H1 (cell line): ENCODE measurements around the gene CCDC127. TPM values are rescaled to one million over a fixed set of nuclear protein-coding genes. Genes with fewer than 3 reads are reported as not detected.

ENCODE experiments used
- CTCF ChIA-PET: fragments of 300-600 bp; sonication (Branson Sonifier 250); formaldehyde crosslinking; loops from one replicate; lab custom pipeline; 2021; ENCODE audit not compliant: partially characterized antibody; lab: Charles Lee
- POLR2A ChIA-PET: fragments of 300-600 bp; sonication (Branson Sonifier 250); formaldehyde crosslinking; loops from one replicate; lab custom pipeline; 2021; ENCODE audit warnings: inconsistent platforms; ENCODE audit not compliant: partially characterized antibody; lab: Charles Lee
- DNase-seq, 2 experiments: peaks; one replicate each; pipeline versions ENCODE4 v3.0.0 to v3.0.0-alpha.2; 2010 to 2022; ENCODE audit warnings: low spot score in 2 of 2, low read depth in 1 of 2, mixed read lengths in 1 of 2
- FAIRE-seq: peaks from 2 replicates; lab custom pipeline; 2011; peaks lifted over from hg19 to GRCh38; lab: Jason Lieb, UNC
- H2AFZ ChIP-seq: 2 replicates; pipeline ENCODE4 v1.8.1; 2012; ENCODE audit warnings: low read length, inconsistent platforms
- H2AK5ac ChIP-seq: 2 replicates; pipeline ENCODE4 v1.6.1; 2013; ENCODE audit warnings: low read depth, low read length
- H2BK120ac ChIP-seq: replicated peaks from 2 replicates; pipeline ENCODE3; 2013; ENCODE audit warnings: low read depth, low read length, inconsistent platforms
- H2BK12ac ChIP-seq: 2 replicates; pipeline ENCODE4 v1.6.1; 2013; ENCODE audit warnings: low read depth, low read length
- H2BK15ac ChIP-seq: 2 replicates; pipeline ENCODE4 v1.6.1; 2013; ENCODE audit warnings: low read length
- H2BK20ac ChIP-seq: 2 replicates; pipeline ENCODE4 v1.6.1; 2013; ENCODE audit warnings: low read length
- H2BK5ac ChIP-seq: 2 replicates; pipeline ENCODE4 v1.6.1; 2013; ENCODE audit warnings: low read depth, low read length
- H3K14ac ChIP-seq: 2 replicates; pipeline ENCODE4 v1.6.1; 2013; ENCODE audit warnings: inconsistent platforms; ENCODE audit not compliant: insufficient read length
- H3K18ac ChIP-seq: 2 replicates; pipeline ENCODE4 v1.6.1; 2013; ENCODE audit warnings: low read length; ENCODE audit errors: extremely low read depth
- H3K23ac ChIP-seq: 2 replicates; pipeline ENCODE4 v1.6.1; 2013; ENCODE audit warnings: inconsistent platforms; ENCODE audit not compliant: insufficient read length
- H3K23me2 ChIP-seq: 2 replicates; pipeline ENCODE4 v1.6.1; 2013; ENCODE audit warnings: low read depth, low read length
- H3K27ac ChIP-seq: 2 replicates; pipeline ENCODE4 v1.6.1; 2011; ENCODE audit warnings: low read depth, low read length, inconsistent platforms
- H3K27me3 ChIP-seq, 4 experiments: replicated peaks in 1 of 4; 1 replicate in 1 of 4; 2 replicates in 3 of 4; pipeline versions ENCODE4 v1.6.1 to v1.8.1; 2011 to 2013; ENCODE audit warnings: low read length in 3 of 4, mild to moderate bottlenecking in 3 of 4, inconsistent platforms in 2 of 4, mixed read lengths in 2 of 4, moderate library complexity in 1 of 4; ENCODE audit not compliant: control insufficient read depth in 3 of 4, insufficient read depth in 3 of 4; ENCODE audit errors: extremely low read depth in 1 of 4
- H3K36me3 ChIP-seq, 4 experiments: 2 replicates each; pipeline versions ENCODE4 v1.6.1 to v1.8.1; 2011 to 2013; ENCODE audit warnings: mild to moderate bottlenecking in 4 of 4, low read length in 3 of 4, moderate library complexity in 2 of 4, control low read depth in 1 of 4, inconsistent platforms in 1 of 4; ENCODE audit not compliant: insufficient read depth in 4 of 4, control insufficient read depth in 2 of 4
- H3K4ac ChIP-seq: replicated peaks from 2 replicates; pipeline ENCODE3; 2013; ENCODE audit warnings: low read length, low read depth, mixed read lengths, inconsistent platforms; ENCODE audit not compliant: insufficient read length
- H3K4me1 ChIP-seq, 4 experiments: replicated peaks in 1 of 4; 1 replicate in 1 of 4; 2 replicates in 3 of 4; pipeline versions ENCODE4 v1.6.1 to v1.8.1; 2011 to 2013; ENCODE audit warnings: low read length in 3 of 4, inconsistent platforms in 2 of 4, mixed read lengths in 1 of 4; ENCODE audit not compliant: insufficient read depth in 4 of 4, control insufficient read depth in 3 of 4
- H3K4me2 ChIP-seq, 2 experiments: 2 replicates each; pipeline versions ENCODE4 v1.6.1 to v1.8.1; 2011 to 2013; ENCODE audit warnings: low read depth in 2 of 2, low read length in 2 of 2, control low read depth in 1 of 2, inconsistent platforms in 1 of 2, mild to moderate bottlenecking in 1 of 2; ENCODE audit not compliant: insufficient read depth in 1 of 2
- H3K4me3 ChIP-seq, 4 experiments: fragments of 200-600, 300-600 bp in 1 of 4; sonication (generic), shearing (Covaris generic), sonication (Bioruptor Twin) in 1 of 4; 2 replicates each; pipeline versions ENCODE4 v1.5.1 to v1.8.1; 2011 to 2016; ENCODE audit warnings: low read length in 4 of 4, low read depth in 3 of 4, control low read depth in 2 of 4, inconsistent platforms in 2 of 4, mild to moderate bottlenecking in 2 of 4, mixed read lengths in 1 of 4, moderate library complexity in 1 of 4; ENCODE audit not compliant: insufficient read depth in 2 of 4; ENCODE audit errors: extremely low read depth in 1 of 4
- H3K56ac ChIP-seq: replicated peaks from 2 replicates; pipeline ENCODE3; 2013; ENCODE audit warnings: low read depth, mild to moderate bottlenecking, mixed read lengths, low read length, inconsistent platforms; ENCODE audit not compliant: insufficient read length
- H3K79me1 ChIP-seq: 2 replicates; pipeline ENCODE4 v1.6.1; 2013; ENCODE audit warnings: low read depth, low read length, control low read depth
- H3K79me2 ChIP-seq, 2 experiments: 2 replicates each; pipeline versions ENCODE4 v1.6.1 to v1.8.1; 2012 to 2013; ENCODE audit warnings: low read length in 2 of 2, mild to moderate bottlenecking in 2 of 2, inconsistent platforms in 1 of 2; ENCODE audit not compliant: insufficient read depth in 2 of 2, control insufficient read depth in 1 of 2
- H3K9ac ChIP-seq, 4 experiments: replicated peaks in 1 of 4; 1 replicate in 1 of 4; 2 replicates in 3 of 4; pipeline versions ENCODE4 v1.6.1 to v1.8.1; 2011 to 2013; ENCODE audit warnings: low read depth in 3 of 4, low read length in 3 of 4, control low read depth in 2 of 4, mild to moderate bottlenecking in 2 of 4, moderate library complexity in 2 of 4, inconsistent platforms in 1 of 4; ENCODE audit errors: extremely low read depth in 1 of 4
- H3K9me3 ChIP-seq, 2 experiments: 2 replicates each; pipeline versions ENCODE4 v1.6.1 to v1.8.1; 2012 to 2013; ENCODE audit warnings: mild to moderate bottlenecking in 2 of 2, moderate library complexity in 2 of 2, control low read depth in 1 of 2, inconsistent platforms in 1 of 2, low read depth in 1 of 2, low read length in 1 of 2, mixed read lengths in 1 of 2; ENCODE audit not compliant: insufficient read depth in 2 of 2
- H4K20me1 ChIP-seq, 2 experiments: replicated peaks in 1 of 2; 2 replicates each; pipeline versions ENCODE3 to v1.8.1; 2011 to 2013; ENCODE audit warnings: inconsistent platforms in 2 of 2, low read length in 2 of 2, mild to moderate bottlenecking in 1 of 2; ENCODE audit not compliant: insufficient read depth in 2 of 2, control insufficient read depth in 1 of 2
- H4K5ac ChIP-seq: 2 replicates; pipeline ENCODE4 v1.6.1; 2013; ENCODE audit warnings: low read length, low read depth, mixed read lengths, inconsistent platforms; ENCODE audit not compliant: insufficient read length
- H4K8ac ChIP-seq: 2 replicates; pipeline ENCODE4 v1.8.0; 2013; ENCODE audit warnings: mild to moderate bottlenecking, moderate library complexity, low read length, inconsistent platforms; ENCODE audit not compliant: insufficient read depth; ENCODE audit errors: extremely low read depth
- H4K91ac ChIP-seq: replicated peaks from 2 replicates; pipeline ENCODE3; 2013; ENCODE audit warnings: low read length, mixed read lengths, inconsistent platforms; ENCODE audit not compliant: insufficient read length
- ATF2 ChIP-seq: IDR thresholded peaks from 2 replicates; pipeline ENCODE4 v1.6.1; 2012; ENCODE audit warnings: low read length, inconsistent platforms
- BRCA1 ChIP-seq: IDR thresholded peaks from 2 replicates; pipeline ENCODE4 v1.6.1; 2012; ENCODE audit warnings: low read depth, low read length, improper control_type of control experiment
- EZH2 ChIP-seq: fragments of 200-600 bp; sonication (generic); IDR thresholded peaks from 2 replicates; pipeline ENCODE4 v1.7.1; 2012; ENCODE audit warnings: low read depth, mild to moderate bottlenecking, moderate library complexity, low read length, inconsistent platforms; ENCODE audit not compliant: severe bottlenecking
- POLR2A ChIP-seq, 2 experiments: IDR thresholded peaks; 1 replicate in 1 of 2; 2 replicates in 1 of 2; pipeline ENCODE4 v1.6.1; 2011; ENCODE audit warnings: low read depth in 2 of 2, low read length in 2 of 2, mild to moderate bottlenecking in 2 of 2; ENCODE audit errors: control extremely low read depth in 1 of 2
- RAD21 ChIP-seq, 2 experiments: IDR thresholded peaks in 1 of 2; conservative IDR thresholded peaks in 1 of 2; 2 replicates each; pipeline ENCODE4 v1.6.1; 2011; ENCODE audit warnings: low read depth in 2 of 2, low read length in 2 of 2, improper control_type of control experiment in 1 of 2, inconsistent platforms in 1 of 2, mild to moderate bottlenecking in 1 of 2, moderate library complexity in 1 of 2
- SAP30 ChIP-seq: fragments of 300-600 bp; sonication (generic); IDR thresholded peaks from 2 replicates; pipeline ENCODE4 v1.7.1; 2012; ENCODE audit warnings: low read length, moderate library complexity, mild to moderate bottlenecking, inconsistent platforms; ENCODE audit not compliant: insufficient read depth, insufficient replicate concordance
- SP4 ChIP-seq: IDR thresholded peaks from 2 replicates; pipeline ENCODE4 v1.6.1; 2012; ENCODE audit warnings: low read length, inconsistent platforms
- TCF12 ChIP-seq: IDR thresholded peaks from 2 replicates; pipeline ENCODE4 v1.6.1; 2011; ENCODE audit warnings: low read depth, mild to moderate bottlenecking, low read length
- USF2 ChIP-seq: IDR thresholded peaks from 2 replicates; pipeline ENCODE4 v1.6.1; 2011; ENCODE audit warnings: low read length, improper control_type of control experiment
- WGBS, 2 experiments: shearing (Covaris generic) in 1 of 2; methylation state at CpG; one replicate each; pipeline versions ENCODE4 v1.1.6 to v1.1.7; 2013 to 2015; ENCODE audit warnings: low lambda C conversion rate in 2 of 2, mixed read lengths in 2 of 2, inconsistent platforms in 1 of 2, low coverage in 1 of 2, missing lambda C conversion rate in 1 of 2; ENCODE audit not compliant: insufficient replicate concordance in 2 of 2, insufficient coverage in 1 of 2, insufficient read length in 1 of 2; ENCODE audit errors: extremely low coverage in 1 of 2, missing lambda C conversion rate in 1 of 2; 5-methylcytosine and 5-hydroxymethylcytosine counted together
- polyA plus RNA-seq, 7 experiments: library from polyadenylated mRNA; depleted of rRNA in 3 of 7; stranded (reverse) in 5 of 7; unstranded in 2 of 7; fragments of >200 nt in 5 of 7; fragments of 200-250 nt in 2 of 7; gene quantifications; 1 replicate in 5 of 7; 2 replicates in 1 of 7; 4 replicates in 1 of 7; pipeline versions ENCODE4 v1.2.1 to v1.2.3, GENCODE V29; 2011 to 2013; ENCODE audit warnings: missing spikeins in 2 of 7, mixed read lengths in 2 of 7
- total RNA-seq: library from RNA; stranded (reverse); fragmentation: NEBNext Ultra II Directional; extraction: Animal tissue kit (Norgen Biotek cat#: 25700); gene quantifications from 2 replicates; pipeline ENCODE4 v1.2.1, GENCODE V29; 2021
- TF ChIP-seq, protein P1 (sequence below): IDR thresholded peaks from 2 replicates; pipeline ENCODE4 v1.6.1; 2012; ENCODE audit warnings: inconsistent platforms

The CCDC127 gene
- total and polyA plus RNA-seq, 2 of the 8 experiments (the other 6 are each of a cell fraction or from before 2014, with no cell fraction given): 2.9 to 8.0 TPM

DNA sequence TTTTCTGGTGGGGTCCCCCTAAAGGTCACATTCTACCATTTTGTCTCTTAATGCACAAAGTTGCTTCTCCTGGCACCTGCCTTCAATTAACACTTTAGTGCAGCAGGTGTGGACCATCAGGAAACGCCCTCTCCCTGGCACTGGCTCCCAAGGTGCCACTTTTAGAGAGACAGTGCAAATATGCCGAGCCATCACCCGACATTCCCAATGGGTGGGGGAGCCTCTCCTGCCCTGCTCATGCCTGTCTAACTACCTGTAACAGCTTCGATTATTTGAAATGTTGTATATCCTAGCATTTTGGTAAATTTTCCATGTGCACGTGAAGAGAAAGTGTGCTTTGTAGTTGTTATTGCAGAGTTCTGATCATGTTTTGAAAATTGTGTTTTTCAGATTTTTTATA, 39.8 kb downstream of the CCDC127 start:
- Histone ChIP-seq H3K36me3 (peaks cover 7 to 35% (median 19%) of the 10 kb centered on the region in 4 experiments; a peak in 7 of 8 replicates), H3K27me3 (no peaks in the 10 kb centered on the region; a peak in 1 of 7 replicates), H3K4me3 (no peak overlapping the region), H3K4me2 (no peak overlapping the region), H3K23ac (no peak overlapping the region), H4K8ac (no peak overlapping the region), H2AFZ (no peak overlapping the region), H3K14ac (no peak overlapping the region), H3K4me1 (no peaks in the 10 kb centered on the region), H3K9ac (no peak overlapping the region), H3K27ac (no peak overlapping the region), H4K5ac (no peak overlapping the region), H3K9me3 (no peaks in the 10 kb centered on the region), H2BK15ac (no peak overlapping the region), H2AK5ac (no peak overlapping the region), H4K91ac (no peak overlapping the region), H2BK12ac (no peak overlapping the region), H3K4ac (no peak overlapping the region), H3K79me2 (no peaks in the 10 kb centered on the region), H3K18ac (no peak overlapping the region), H3K79me1 (no peaks in the 10 kb centered on the region), H4K20me1 (peaks cover 0 to 8% of the 10 kb centered on the region in 2 experiments), H3K23me2 (no peaks in the 10 kb centered on the region), H3K56ac (no peak overlapping the region), H2BK20ac (no peak overlapping the region), H2BK5ac (no peak overlapping the region), H2BK120ac (no peak overlapping the region)
- DNase-seq (no peak), FAIRE-seq (no peak)
- POLR2A ChIA-PET: interaction anchor here (1.0 kb wide), 1 partner anchor 8 kb away, joined by 3 read pairs; no protein-coding TSS in a partner anchor
- 89% methylated on average over 5 of the region's 5 CpGs; no CpG with 5 or more reads in 1 of the 2 experiments for WGBS, 2 experiments
- CTCF ChIA-PET: interaction anchor here (1.0 to 3.1 kb wide), 3 partner anchors 10 to 17 kb away, joined by 4 to 12 read pairs (median 9); no protein-coding TSS in a partner anchor
- TF ChIP-seq POLR2A (IDR thresholded peaks at IDR 0.05; ENCODE audit: control extremely low read depth in 1 of 2, low read depth in 2 of 2, low read length in 2 of 2) (no peak), BRCA1 (no peak), SP4 (no peak), TCF12 (no peak), RAD21 (IDR thresholded peaks at IDR 0.05 in 1 of 2, conservative IDR thresholded peaks at IDR 0.05 in 1 of 2; ENCODE audit: low read depth in 2 of 2, low read length in 2 of 2) (no peak), USF2 (no peak), ATF2 (no peak), EZH2 (no peak), SAP30 (no peak)
- TF ChIP-seq, protein P1, sequence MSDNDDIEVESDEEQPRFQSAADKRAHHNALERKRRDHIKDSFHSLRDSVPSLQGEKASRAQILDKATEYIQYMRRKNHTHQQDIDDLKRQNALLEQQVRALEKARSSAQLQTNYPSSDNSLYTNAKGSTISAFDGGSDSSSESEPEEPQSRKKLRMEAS: no peak
